HTR-8/SVneo (cell line): ENCODE data around the gene YIPF3.
"Not testable (repeated sequence)": the region's sequence is repeated elsewhere in the genome, so short reads cannot be mapped to it uniquely, and the experiment has no call there.

Source experiments
- DNase-seq: peaks from one replicate; pipeline ENCODE4 v3.0.0; 2011; ENCODE audit warnings: low spot score, mixed read lengths; ENCODE audit not compliant: insufficient read length
- FAIRE-seq: peaks from 2 replicates; lab custom pipeline; 2011; peaks lifted over from hg19 to GRCh38; lab: Jason Lieb, UNC

YIPF3 gene

GRCh38 chr6:43516697-43517504, at the start of gene YIPF3, which contains the start of gene POLR1C:
Gene YIPF3 (minus strand): TSS chr6:43516926. CDS start chr6:43516807, 119 bp downstream.
Gene POLR1C (plus strand): TSS chr6:43517089. CDS start chr6:43517110, 21 bp downstream.
- FAIRE-seq (peak; percentile 67), DNase-seq (peak; percentile 99)

- FAIRE-seq: no peak
These were observed 42.6 kb upstream of the YIPF3 start for GRCh38 chr6:43559328-43559727.

GRCh38 chr6:43557620-43558019, 40.9 kb upstream of the YIPF3 start:
- not testable (repeated sequence) for DNase-seq, FAIRE-seq

More at GRCh38 chr6:43559328-43559727, 42.6 kb upstream of the YIPF3 start:
- no peak for DNase-seq

GRCh38 chr6:43547222-43547621, 30.5 kb upstream of the YIPF3 start:
- no peak for DNase-seq
- FAIRE-seq: no peak

GRCh38 chr6:43544461-43544860, 27.7 kb upstream of the YIPF3 start:
- FAIRE-seq: no peak
- no peak for DNase-seq

GRCh38 chr6:43541774-43542471, 25.2 kb upstream of the YIPF3 start:
- FAIRE-seq (no peak), DNase-seq (no peak)

- FAIRE-seq: no peak
These were observed 23.8 kb upstream of the YIPF3 start for GRCh38 chr6:43540507-43540906.

GRCh38 chr6:43539409-43539808, 22.7 kb upstream of the YIPF3 start:
- not testable (repeated sequence) for FAIRE-seq, DNase-seq

More at GRCh38 chr6:43540507-43540906, 23.8 kb upstream of the YIPF3 start:
- no peak for DNase-seq

GRCh38 chr6:43538986-43539385, 22.3 kb upstream of the YIPF3 start:
- FAIRE-seq, DNase-seq: not testable (repeated sequence)

- DNase-seq (no peak), FAIRE-seq (no peak)
These were observed 15.5 kb upstream of the YIPF3 start for GRCh38 chr6:43532201-43532600.

GRCh38 chr6:43524483-43524961, 7.8 kb upstream of the YIPF3 start:
- FAIRE-seq (no peak), DNase-seq (no peak)

GRCh38 chr6:43523284-43523683, 6.6 kb upstream of the YIPF3 start:
- DNase-seq: no peak
- no peak for FAIRE-seq

GRCh38 chr6:43522547-43523261, 6.0 kb upstream of the YIPF3 start:
- no peak for FAIRE-seq
- DNase-seq: no peak

GRCh38 chr6:43521836-43522235, 5.1 kb upstream of the YIPF3 start:
- FAIRE-seq: no peak

GRCh38 chr6:43520097-43520496, 3.4 kb upstream of the YIPF3 start:
- FAIRE-seq (no peak), DNase-seq (no peak)

More at GRCh38 chr6:43521836-43522235, 5.1 kb upstream of the YIPF3 start:
- no peak for DNase-seq

GRCh38 chr6:43517505-43518357, 1.0 kb upstream of the YIPF3 start:
- DNase-seq: no peak
- no peak for FAIRE-seq

- no peak for FAIRE-seq
- DNase-seq: no peak
These were observed 394 bp downstream of the YIPF3 start for GRCh38 chr6:43516367-43516696.

GRCh38 chr6:43515808-43516207, 918 bp downstream of the YIPF3 start:
- FAIRE-seq (no peak), DNase-seq (no peak)

GRCh38 chr6:43511824-43512415, 4.8 kb downstream of the YIPF3 start:
- DNase-seq (no peak), FAIRE-seq (no peak)
